ENCODE measurements around the gene CUX1.

GRCh38 chr7:101865455-101865854 lies 48.0 kb downstream of the CUX1 start:
- TF ChIP-seq GATA2 (IDR thresholded peaks at IDR 0.05; ENCODE audit: low read depth, low read length) (no peak), GATA3 (IDR thresholded peaks at IDR 0.05; ENCODE audit: low read depth, low read length) (no peak)

Measured in SH-SY5Y (cell line).